ENCODE data around the gene AKR1D1. TPM values are rescaled to one million over a fixed set of nuclear protein-coding genes. Genes with fewer than 3 reads are reported as not detected.

The AKR1D1 gene
- total and polyA plus RNA-seq, 2 donors (not counting 3 experiments of a cell fraction or from before 2014, with no cell fraction given): not detected

GRCh38 chr7:138029126-138029525 lies 47.1 kb upstream of the AKR1D1 start:
- Histone ChIP-seq H3K27me3 (ENCODE audit: control insufficient read depth in 2 of 2, insufficient read depth in 2 of 2, low read length in 2 of 2) (no peaks in the 10 kb centered on the region), H3K9me3 (replicated peaks; ENCODE audit: control insufficient read depth, insufficient read depth, low read length) (no peaks in the 10 kb centered on the region), H3K4me3 (replicated peaks in 1 of 3; ENCODE audit: insufficient read depth in 1 of 3, low read depth in 1 of 3, low read length in 3 of 3) (no peak overlapping the region), H3K27ac (ENCODE audit: insufficient read depth, low read depth, low read length) (no peak overlapping the region), H2AFZ (ENCODE audit: low read depth, low read length) (no peak overlapping the region), H3K4me2 (ENCODE audit: insufficient read depth, low read length) (no peak overlapping the region), H3K9ac (replicated peaks; ENCODE audit: extremely low read depth, insufficient read depth, low read length) (no peak overlapping the region), H3K36me3 (ENCODE audit: control insufficient read depth in 2 of 2, extremely low read depth in 1 of 2, insufficient read depth in 2 of 2, low read length in 2 of 2) (no peaks in the 10 kb centered on the region), H3K79me2 (ENCODE audit: control insufficient read depth, insufficient read depth, low read length) (no peaks in the 10 kb centered on the region), H4K20me1 (replicated peaks; ENCODE audit: control insufficient read depth, extremely low read depth, insufficient read depth, low read length) (no peaks in the 10 kb centered on the region), H3K4me1 (ENCODE audit: control insufficient read depth, extremely low read depth, insufficient read depth, low read length) (no peaks in the 10 kb centered on the region), H3K9me1 (replicated peaks; ENCODE audit: control insufficient read depth, extremely low read depth, insufficient read depth, low read length) (no peaks in the 10 kb centered on the region)
- no peak for DNase-seq (ENCODE audit: low read depth, low spot score)
- no TSS peak for BruUV-seq (replicated peaks)
- intact Hi-C loops (cut with micrococcal nuclease) (no loop called here), dilution Hi-C loops (cut with MboI; ENCODE audit: extremely low pct_ligation_motif_present, low sequenced_read_pairs) (no loop called here)
- ChIA-PET POLR2A (no interaction called here), CTCF (no interaction called here)
- TF ChIP-seq FOS (IDR thresholded peaks at IDR 0.05; ENCODE audit: borderline replicate concordance, insufficient read depth, low read length) (no peak), POLR2A (IDR thresholded peaks at IDR 0.05; ENCODE audit: low read depth, low read length) (no peak), MYC (IDR thresholded peaks at IDR 0.05; ENCODE audit: low read depth, low read length) (no peak), CTCF (IDR thresholded peaks at IDR 0.05; ENCODE audit: extremely low read depth in 1 of 2, insufficient read depth in 1 of 2, low read depth in 1 of 2, low read length in 2 of 2) (no peak)
- TF ChIP-seq, protein P1, sequence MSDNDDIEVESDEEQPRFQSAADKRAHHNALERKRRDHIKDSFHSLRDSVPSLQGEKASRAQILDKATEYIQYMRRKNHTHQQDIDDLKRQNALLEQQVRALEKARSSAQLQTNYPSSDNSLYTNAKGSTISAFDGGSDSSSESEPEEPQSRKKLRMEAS (IDR thresholded peaks at IDR 0.05; ENCODE audit: insufficient read depth, insufficient read length): no peak
- FAIRE-seq: no peak

DNA sequence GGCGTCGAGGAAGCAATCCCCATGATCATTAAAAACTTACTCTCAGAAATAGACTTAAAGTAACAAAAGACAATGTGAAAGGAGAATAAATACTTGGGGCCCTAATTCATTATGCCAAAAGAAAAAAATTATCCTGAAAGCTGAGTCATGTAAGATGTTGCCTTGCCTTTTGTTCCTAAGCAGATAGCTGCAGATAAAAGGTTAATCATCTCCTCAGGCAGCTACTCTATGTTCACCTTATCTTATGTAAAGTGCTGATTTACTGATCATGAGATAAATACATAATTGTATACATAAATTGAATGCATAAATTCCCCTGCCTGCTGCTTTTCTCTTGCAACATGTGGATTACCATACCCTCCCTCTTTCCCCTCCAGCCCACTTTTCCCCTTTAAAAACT lies 46.3 kb upstream of the AKR1D1 start:
- intact Hi-C loops (cut with micrococcal nuclease) (no loop called here), dilution Hi-C loops (cut with MboI; ENCODE audit: extremely low pct_ligation_motif_present, low sequenced_read_pairs) (no loop called here)
- no TSS peak for BruUV-seq (replicated peaks)
- Histone ChIP-seq H3K4me2 (ENCODE audit: insufficient read depth, low read length) (no peak overlapping the region), H2AFZ (ENCODE audit: low read depth, low read length) (no peak overlapping the region), H3K9ac (replicated peaks; ENCODE audit: extremely low read depth, insufficient read depth, low read length) (no peak overlapping the region), H3K27ac (ENCODE audit: insufficient read depth, low read depth, low read length) (no peak overlapping the region), H3K4me1 (ENCODE audit: control insufficient read depth, extremely low read depth, insufficient read depth, low read length) (no peaks in the 10 kb centered on the region), H3K36me3 (ENCODE audit: control insufficient read depth in 2 of 2, extremely low read depth in 1 of 2, insufficient read depth in 2 of 2, low read length in 2 of 2) (no peaks in the 10 kb centered on the region), H3K9me1 (replicated peaks; ENCODE audit: control insufficient read depth, extremely low read depth, insufficient read depth, low read length) (no peaks in the 10 kb centered on the region), H3K27me3 (ENCODE audit: control insufficient read depth in 2 of 2, insufficient read depth in 2 of 2, low read length in 2 of 2) (no peaks in the 10 kb centered on the region), H3K79me2 (ENCODE audit: control insufficient read depth, insufficient read depth, low read length) (no peaks in the 10 kb centered on the region), H3K9me3 (replicated peaks; ENCODE audit: control insufficient read depth, insufficient read depth, low read length) (no peaks in the 10 kb centered on the region), H3K4me3 (replicated peaks in 1 of 3; ENCODE audit: insufficient read depth in 1 of 3, low read depth in 1 of 3, low read length in 3 of 3) (no peak overlapping the region), H4K20me1 (replicated peaks; ENCODE audit: control insufficient read depth, extremely low read depth, insufficient read depth, low read length) (no peaks in the 10 kb centered on the region)
- FAIRE-seq (no peak), DNase-seq (ENCODE audit: low read depth, low spot score) (no peak)
- TF ChIP-seq EZH2 (IDR thresholded peaks at IDR 0.05; ENCODE audit: borderline replicate concordance, low read depth, low read length, severe bottlenecking) (no peak), MYC (IDR thresholded peaks at IDR 0.05; ENCODE audit: low read depth, low read length) (no peak), FOS (IDR thresholded peaks at IDR 0.05; ENCODE audit: borderline replicate concordance, insufficient read depth, low read length) (no peak), CTCF (IDR thresholded peaks at IDR 0.05; ENCODE audit: extremely low read depth in 1 of 2, insufficient read depth in 1 of 2, low read depth in 1 of 2, low read length in 2 of 2) (no peak), GATA2 (IDR thresholded peaks at IDR 0.05; ENCODE audit: insufficient read depth, insufficient read length, low read depth, low read length) (no peak), POLR2A (IDR thresholded peaks at IDR 0.05; ENCODE audit: low read depth, low read length) (no peak), JUN (IDR thresholded peaks at IDR 0.05; ENCODE audit: borderline replicate concordance, insufficient read depth, insufficient read length, low read depth) (no peak), POLR2AphosphoS5 (IDR thresholded peaks at IDR 0.05; ENCODE audit: insufficient read depth, low read depth, low read length) (no peak)
- TF ChIP-seq, protein P1 (IDR thresholded peaks at IDR 0.05; ENCODE audit: insufficient read depth, insufficient read length): no peak
- ChIA-PET POLR2A (no interaction called here), CTCF (interaction anchor here (0.6 to 1.1 kb wide), 2 partner anchors 148 to 1394 kb away, joined by 3 read pairs; no protein-coding TSS in a partner anchor)
